Right lobe of liver (tissue), 4 donors: Measurements from ENCODE around the gene GFOD1.

Experiments
- POLR2A ChIP-seq: fragments of 450-650 bp; IDR thresholded peaks from one replicate; pipeline ENCODE4 v1.6.1; 2017; ENCODE audit warnings: antibody characterized with exemption, mild to moderate bottlenecking
- TF ChIP-seq, protein P1 (sequence below), 4 donors: fragments of 200-600 bp in 3 of 4; fragments of 450-650 bp in 1 of 4; IDR thresholded peaks; one replicate each; pipeline versions ENCODE4 v1.5.1 to v1.8.0; 2016 to 2022; ENCODE audit warnings: antibody characterized with exemption in 4 of 4, mild to moderate bottlenecking in 2 of 4
- donor health status: DM: no; HTN: no; CAD: no.
- donor health status: DM: no; HTN: no; CAD: no.
- donor health status: DM: no; HTN: yes; CAD: no.

DNA sequence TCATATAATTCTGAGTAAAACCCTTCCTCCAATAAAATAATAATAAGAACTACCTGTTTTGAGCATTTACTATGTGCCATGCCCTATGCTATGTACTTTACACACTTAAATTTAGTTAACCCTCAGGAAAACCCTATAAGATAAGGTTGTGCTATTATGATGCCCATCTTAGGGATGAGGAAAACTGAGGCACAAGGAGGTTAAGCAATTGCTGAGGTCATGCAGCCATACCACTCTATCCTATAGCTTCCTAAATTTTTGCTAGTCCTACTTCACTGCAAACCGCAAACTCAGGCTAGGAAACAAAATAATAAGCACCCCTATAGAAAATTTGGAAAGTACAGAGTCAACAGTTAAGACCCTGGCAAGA is 38.9 kb upstream of the GFOD1 start:
- TF ChIP-seq, protein P1, sequence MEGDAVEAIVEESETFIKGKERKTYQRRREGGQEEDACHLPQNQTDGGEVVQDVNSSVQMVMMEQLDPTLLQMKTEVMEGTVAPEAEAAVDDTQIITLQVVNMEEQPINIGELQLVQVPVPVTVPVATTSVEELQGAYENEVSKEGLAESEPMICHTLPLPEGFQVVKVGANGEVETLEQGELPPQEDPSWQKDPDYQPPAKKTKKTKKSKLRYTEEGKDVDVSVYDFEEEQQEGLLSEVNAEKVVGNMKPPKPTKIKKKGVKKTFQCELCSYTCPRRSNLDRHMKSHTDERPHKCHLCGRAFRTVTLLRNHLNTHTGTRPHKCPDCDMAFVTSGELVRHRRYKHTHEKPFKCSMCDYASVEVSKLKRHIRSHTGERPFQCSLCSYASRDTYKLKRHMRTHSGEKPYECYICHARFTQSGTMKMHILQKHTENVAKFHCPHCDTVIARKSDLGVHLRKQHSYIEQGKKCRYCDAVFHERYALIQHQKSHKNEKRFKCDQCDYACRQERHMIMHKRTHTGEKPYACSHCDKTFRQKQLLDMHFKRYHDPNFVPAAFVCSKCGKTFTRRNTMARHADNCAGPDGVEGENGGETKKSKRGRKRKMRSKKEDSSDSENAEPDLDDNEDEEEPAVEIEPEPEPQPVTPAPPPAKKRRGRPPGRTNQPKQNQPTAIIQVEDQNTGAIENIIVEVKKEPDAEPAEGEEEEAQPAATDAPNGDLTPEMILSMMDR (IDR thresholded peaks at IDR 0.05): no peak
- no peak for TF ChIP-seq POLR2A
